GM21737 (cell line): ENCODE data around the gene CDH2.

Experiments used
- ATAC-seq: cut with Tn5 transposase; IDR thresholded peaks from one replicate; pipeline ENCODE4 v1.9.1; 2021; ENCODE audit warnings: mild to moderate bottlenecking, moderate library complexity; ENCODE audit not compliant: unreplicated experiment

Gene CDH2

DNA sequence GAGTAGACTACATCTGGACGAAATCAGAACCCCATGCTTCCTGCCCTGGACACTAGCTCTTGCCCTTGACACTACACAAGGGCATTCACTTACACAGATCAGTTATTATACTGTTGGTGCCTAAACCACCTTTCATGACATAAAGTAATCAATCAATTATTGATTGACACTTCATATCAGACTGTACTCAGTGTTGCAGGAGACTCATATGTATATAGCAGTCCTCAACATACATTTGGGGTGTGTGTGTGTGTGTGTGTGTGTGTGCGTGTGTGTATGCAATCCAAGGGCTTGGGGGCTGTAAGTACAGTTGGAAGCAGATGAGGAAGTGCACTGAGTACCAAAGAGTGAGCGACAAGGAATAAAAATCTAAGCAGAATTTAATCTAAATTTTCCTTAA lies 5.1 kb downstream of the CDH2 start:
- no peak for ATAC-seq

- no peak for ATAC-seq
Measured at GRCh38 chr18:28168725-28169124, 8.2 kb downstream of the CDH2 start.

DNA sequence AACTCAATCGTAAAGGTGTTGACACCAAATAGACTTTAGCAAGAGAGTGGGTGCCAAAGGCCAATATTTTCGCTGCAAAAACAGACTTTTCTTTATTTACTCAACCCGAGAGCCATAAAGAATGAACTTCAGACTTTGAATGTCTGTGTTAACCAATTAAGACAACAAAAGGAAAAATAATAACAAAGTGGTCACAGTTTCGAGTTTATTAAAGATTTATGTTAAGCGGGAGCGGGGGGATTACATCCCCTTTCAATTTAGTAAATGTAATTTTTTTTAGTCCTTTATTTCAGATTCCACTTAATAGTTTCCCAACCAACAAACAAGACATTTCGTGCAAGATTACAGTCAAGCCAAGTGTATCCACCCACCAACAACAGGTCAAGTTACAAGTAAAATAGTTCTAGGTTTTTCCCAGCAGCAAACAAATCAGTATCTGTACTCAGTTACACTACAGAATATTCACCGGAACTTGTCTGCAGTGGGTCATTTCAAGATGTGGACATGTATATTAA lies 9.0 kb downstream of the CDH2 start:
- no peak for ATAC-seq

GRCh38 chr18:28164771-28165483 lies 12.0 kb downstream of the CDH2 start:
- no peak for ATAC-seq

- no peak for ATAC-seq
Measured at GRCh38 chr18:28163201-28163775, 13.6 kb downstream of the CDH2 start.

- ATAC-seq = no peak
Measured at GRCh38 chr18:28161608-28162599, 15.0 kb downstream of the CDH2 start.

GRCh38 chr18:28159055-28159454 lies 17.9 kb downstream of the CDH2 start:
- ATAC-seq = no peak

DNA sequence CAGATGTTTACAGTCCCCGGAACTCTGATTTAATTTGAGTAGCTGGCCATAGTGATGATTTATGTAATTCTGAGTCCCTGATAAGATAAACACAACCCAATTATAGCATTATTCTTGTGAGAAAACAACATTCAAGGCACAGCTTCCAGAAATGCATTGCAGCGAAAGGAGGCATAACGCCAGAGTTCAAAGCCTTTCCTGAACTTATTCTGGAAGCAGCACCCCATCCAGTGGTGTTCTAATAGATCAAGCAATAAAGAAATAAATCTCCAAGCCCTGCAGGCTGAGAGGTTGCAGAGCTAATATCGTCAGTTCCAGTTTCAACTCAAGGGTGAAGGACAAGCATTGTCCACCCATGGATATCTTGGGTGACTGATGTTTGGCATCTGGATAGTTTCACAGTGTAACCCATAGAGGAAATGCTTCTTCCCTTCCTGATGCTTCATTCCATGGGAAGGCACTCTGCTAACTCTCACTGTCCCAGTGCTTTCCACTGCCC lies 18.8 kb downstream of the CDH2 start:
- no peak for ATAC-seq

GRCh38 chr18:28153485-28154065 lies 23.4 kb downstream of the CDH2 start:
- ATAC-seq = no peak

GRCh38 chr18:28152754-28153153 lies 24.2 kb downstream of the CDH2 start:
- ATAC-seq = no peak

DNA sequence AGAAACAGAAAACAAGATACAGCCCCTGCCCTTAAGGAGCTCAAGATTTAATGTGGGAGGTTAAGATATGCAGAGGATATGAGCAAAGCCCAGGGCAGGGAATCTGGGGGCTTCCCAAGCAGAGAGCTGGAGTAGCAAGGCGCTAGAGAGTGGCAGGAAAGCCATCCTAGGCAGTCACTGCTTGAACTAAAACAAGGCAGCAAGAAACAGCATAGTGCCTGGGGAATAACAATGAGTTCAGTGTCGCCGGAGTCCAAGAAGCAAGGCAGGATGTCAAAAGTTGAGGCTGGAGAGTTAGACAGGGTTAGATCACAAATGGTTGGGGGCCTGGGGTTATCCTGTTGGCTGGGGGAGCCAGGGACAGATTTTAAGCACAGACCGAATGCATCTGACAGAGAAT lies 24.6 kb downstream of the CDH2 start:
- ATAC-seq = no peak

DNA sequence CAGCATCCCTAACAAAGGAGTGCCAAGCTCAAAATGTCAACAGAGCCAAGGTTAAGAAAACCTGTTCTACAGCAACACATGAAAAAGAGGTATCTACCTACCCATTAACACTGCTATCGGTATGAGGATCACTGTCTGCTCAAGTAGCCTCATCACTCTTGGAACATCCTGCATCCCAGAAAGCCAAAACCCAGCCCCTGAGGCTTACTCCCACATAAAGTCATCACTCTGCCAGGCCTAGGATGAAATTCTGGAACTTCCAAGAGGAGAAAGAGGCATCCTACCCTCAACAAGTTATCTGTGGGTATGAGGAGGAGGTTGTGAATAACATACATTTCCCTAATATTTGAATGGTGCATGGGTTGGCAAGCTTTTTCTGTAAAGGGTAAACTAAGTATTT lies 25.5 kb downstream of the CDH2 start:
- no peak for ATAC-seq

- no peak for ATAC-seq
Measured at GRCh38 chr18:28150925-28151324, 26.0 kb downstream of the CDH2 start.

DNA sequence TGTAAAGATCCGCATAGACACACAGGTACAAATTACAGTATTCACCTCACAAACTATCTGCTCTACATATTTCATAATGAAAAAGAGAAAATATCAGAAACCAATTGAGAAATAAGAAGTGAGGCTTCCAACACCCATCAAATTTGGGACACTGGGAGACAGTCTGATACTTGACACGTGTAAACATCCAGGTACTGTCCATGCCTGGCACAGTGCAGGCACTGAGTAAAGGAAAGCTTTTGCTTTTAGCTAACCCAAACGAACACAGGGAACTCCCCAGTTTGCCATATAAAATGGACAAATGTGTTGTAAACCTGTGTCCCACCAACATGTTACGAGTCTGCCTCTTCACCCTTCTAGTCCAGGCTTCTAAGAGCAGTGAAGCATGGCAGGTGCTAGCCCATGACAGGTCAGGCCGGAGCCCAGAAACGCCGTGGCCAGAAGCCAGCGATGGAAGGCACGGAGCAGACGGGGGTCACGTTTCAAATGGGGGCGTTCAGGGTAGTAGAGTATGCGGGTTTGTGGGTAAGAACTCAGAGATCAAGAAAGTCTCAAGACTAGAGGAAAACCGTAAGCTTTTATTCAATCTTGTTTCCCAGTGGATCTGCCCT lies 27.0 kb downstream of the CDH2 start:
- no peak for ATAC-seq

- ATAC-seq = no peak
Measured at GRCh38 chr18:28147674-28148171, 29.2 kb downstream of the CDH2 start.

DNA sequence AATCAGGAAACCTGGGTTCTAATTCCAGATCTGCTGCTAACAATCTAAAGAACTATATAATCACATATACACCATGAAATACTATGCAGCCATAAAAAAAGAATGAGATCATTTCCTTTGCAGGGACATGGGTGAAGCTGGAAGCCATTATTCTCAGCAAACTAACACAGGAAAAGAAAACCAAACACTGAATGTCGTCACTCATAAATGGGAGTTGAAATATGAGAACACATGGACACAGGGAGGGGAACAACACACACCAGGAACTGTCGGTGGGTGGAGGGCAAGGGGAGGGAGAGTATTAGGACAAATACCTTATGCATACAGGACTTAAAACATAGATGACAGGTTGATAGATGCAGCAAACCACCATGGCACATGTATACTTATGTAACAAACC lies 33.2 kb downstream of the CDH2 start:
- no peak for ATAC-seq

- no peak for ATAC-seq
Measured at GRCh38 chr18:28138816-28139215, 38.1 kb downstream of the CDH2 start.

- no peak for ATAC-seq
Measured at GRCh38 chr18:28136071-28136470, 40.9 kb downstream of the CDH2 start.

DNA sequence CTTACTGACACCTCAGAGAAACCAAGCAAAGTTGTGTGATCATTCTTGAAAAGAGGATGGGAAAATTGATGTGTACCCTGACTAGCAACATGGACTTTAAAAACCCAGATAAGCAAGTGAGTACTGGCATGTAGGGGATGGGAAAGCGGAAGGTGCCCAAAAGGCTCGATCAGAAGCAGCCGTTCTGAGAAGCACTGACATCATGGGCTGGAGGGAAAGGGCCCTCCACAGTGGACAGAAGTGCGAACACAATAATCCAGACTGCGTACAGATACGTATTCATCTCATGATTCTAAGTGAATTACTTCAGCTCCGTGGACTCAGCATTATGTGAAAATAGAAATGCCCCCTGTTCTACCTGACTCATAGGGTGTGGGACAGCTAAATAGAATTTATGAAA lies 42.2 kb downstream of the CDH2 start:
- ATAC-seq = no peak

GRCh38 chr18:28132084-28132483 lies 44.8 kb downstream of the CDH2 start:
- ATAC-seq = no peak
